GM21717 (cell line): Measurements from ENCODE around the gene PALMD.

ENCODE experiments used
- ATAC-seq: cut with Tn5 transposase; IDR thresholded peaks from one replicate; pipeline ENCODE4 v1.9.1; 2021; ENCODE audit warnings: mild to moderate bottlenecking, moderate library complexity; ENCODE audit not compliant: unreplicated experiment

PALMD gene

GRCh38 chr1:99737016-99737415 lies 91.1 kb downstream of the PALMD start:
- ATAC-seq, result no peak

DNA sequence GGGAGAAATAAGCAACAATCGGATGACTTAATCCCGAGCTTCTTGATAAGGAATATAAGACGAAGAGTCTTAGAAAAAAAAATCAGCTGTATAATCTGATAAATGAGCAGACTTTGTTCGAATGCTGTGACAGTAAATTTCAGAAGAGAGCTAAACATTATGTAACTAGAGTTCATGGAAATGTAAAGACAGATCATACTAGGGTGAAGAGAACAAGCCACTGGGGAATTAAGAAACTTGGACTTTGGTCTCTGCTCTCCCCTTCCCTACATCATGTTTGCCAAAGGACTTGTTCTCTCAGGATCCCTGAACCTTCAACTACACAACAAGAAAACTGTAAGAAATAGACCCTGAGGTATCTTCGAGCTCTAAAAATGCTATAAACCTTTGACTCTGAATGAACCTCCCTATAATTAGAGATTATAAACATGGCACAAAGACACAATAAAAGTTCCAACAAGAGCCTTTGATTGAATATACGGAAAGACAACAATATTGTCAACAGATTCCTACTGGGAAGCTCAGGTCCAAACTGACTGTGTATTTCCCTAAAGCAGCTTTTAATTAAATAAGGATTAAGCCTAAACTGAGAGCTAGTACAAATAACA lies 93.0 kb downstream of the PALMD start:
- ATAC-seq, result no peak

DNA sequence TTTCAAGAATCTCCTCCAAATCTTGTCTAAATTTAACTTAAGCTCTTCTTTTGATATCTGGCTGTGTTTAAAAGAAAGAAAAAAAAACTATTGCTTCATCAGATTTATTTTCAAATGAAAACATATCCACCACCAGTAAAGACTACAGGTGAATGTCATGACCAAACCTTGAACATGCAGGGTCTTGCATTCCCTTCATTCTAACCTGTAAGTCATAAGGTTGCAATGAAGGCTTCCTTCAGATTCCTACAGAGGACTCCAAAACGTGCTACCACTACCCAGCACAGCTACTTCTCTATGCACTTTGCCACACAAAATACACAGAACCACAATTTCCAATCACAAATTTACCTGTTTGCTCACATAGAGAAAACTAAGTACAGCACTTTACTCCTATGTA lies 94.2 kb downstream of the PALMD start:
- ATAC-seq, result no peak
